Thymus (tissue), 11 donors: ENCODE measurements around the gene RASSF5. TPM values are rescaled to one million over a fixed set of nuclear protein-coding genes. Genes with fewer than 3 reads are reported as not detected.
"Not testable (repeated sequence)": the region's sequence is repeated elsewhere in the genome, so short reads cannot be mapped to it uniquely, and the experiment has no call there.

Experiments used
- DNase-seq, 9 donors: peaks; one replicate each; pipeline ENCODE4 v3.0.0-alpha.2; 2013; ENCODE audit warnings: low spot score in 9 of 9, low read depth in 6 of 9, missing footprints in 1 of 9
- H3K27ac ChIP-seq, 2 donors: one replicate each; pipeline ENCODE4 v1.5.1; 2013; ENCODE audit warnings: control low read depth in 1 of 2, low read depth in 1 of 2, low read length in 1 of 2, mild to moderate bottlenecking in 1 of 2, moderate library complexity in 1 of 2
- H3K27me3 ChIP-seq, 2 donors: one replicate each; pipeline ENCODE4 v1.5.1; 2013; ENCODE audit warnings: low read length in 1 of 2; ENCODE audit not compliant: control insufficient read depth in 2 of 2, insufficient read depth in 1 of 2
- H3K36me3 ChIP-seq, 2 donors: one replicate each; pipeline ENCODE4 v1.5.1; 2013; ENCODE audit warnings: low read length in 1 of 2, mild to moderate bottlenecking in 1 of 2, moderate library complexity in 1 of 2; ENCODE audit not compliant: control insufficient read depth in 2 of 2, insufficient read depth in 2 of 2
- H3K4me1 ChIP-seq, 2 donors: one replicate each; pipeline ENCODE4 v1.5.1; 2013; ENCODE audit warnings: low read length in 2 of 2; ENCODE audit not compliant: control insufficient read depth in 2 of 2, insufficient read depth in 2 of 2
- H3K4me3 ChIP-seq, 2 donors: one replicate each; pipeline ENCODE4 v1.5.1; 2013; ENCODE audit warnings: low read length in 2 of 2, control low read depth in 1 of 2, mild to moderate bottlenecking in 1 of 2
- H3K9me3 ChIP-seq, 2 donors: one replicate each; pipeline ENCODE4 v1.5.1; 2013; ENCODE audit warnings: low read length in 1 of 2, mild to moderate bottlenecking in 1 of 2; ENCODE audit not compliant: control insufficient read depth in 2 of 2, insufficient read depth in 1 of 2
- WGBS: extraction: QIAGEN DNeasy Blood & Tissue Kit; methylation state at CpG from one replicate; pipeline ENCODE4 v1.1.7; 2013; 5-methylcytosine and 5-hydroxymethylcytosine counted together
- polyA plus RNA-seq: library from polyadenylated mRNA; stranded (reverse); fragments of 200-250 nt; gene quantifications from one replicate; pipeline ENCODE4 v1.2.3, GENCODE V29; 2013
- total RNA-seq: library from RNA; stranded (reverse); fragments of 120-200 nt; gene quantifications from one replicate; pipeline ENCODE4 v1.2.4, GENCODE V29; 2013
- donor health status: healthy.

RASSF5 gene
- total and polyA plus RNA-seq, 2 donors: 54.3 to 73.4 TPM

DNA sequence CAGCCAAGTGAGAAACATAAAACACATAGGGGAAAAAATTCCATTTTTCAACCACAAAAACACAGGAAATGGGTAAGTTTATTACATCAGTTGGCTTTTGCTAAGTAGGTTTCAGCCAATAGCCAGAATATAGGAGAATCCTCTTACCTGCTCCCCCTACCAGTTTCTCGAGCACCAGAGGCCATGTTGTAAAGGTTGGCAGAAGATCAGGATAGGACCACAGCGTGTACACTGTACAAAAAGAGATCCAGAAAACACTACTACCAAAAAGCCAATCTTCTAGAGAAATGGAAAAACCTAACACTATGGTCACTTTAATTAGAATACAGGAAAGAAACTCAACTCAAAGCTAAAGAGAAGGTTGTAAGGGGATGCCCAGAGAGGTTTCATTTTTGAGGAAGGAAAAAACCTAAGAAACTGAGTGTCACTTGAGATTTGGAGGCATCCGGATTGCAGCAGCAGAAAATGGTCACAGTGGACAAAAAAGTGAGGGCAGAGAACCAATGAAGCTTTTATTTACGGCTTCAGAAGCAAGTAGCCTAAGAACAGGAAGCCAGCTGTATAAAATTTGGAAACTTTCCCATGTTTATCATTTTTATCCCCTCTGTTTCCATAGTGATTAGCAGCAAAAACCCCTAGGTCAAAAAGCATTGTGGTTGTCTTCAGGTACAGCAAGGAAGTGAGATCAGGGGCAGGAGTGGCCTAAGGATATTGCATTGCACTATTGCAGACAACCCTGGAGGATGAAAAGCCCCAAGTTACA is 102.1 kb downstream of the RASSF5 start:
- DNase-seq: no peak
- 86% methylated on average over 4 of the region's 4 CpGs for WGBS
- Histone ChIP-seq H3K36me3 (peaks cover 9 to 21% of the 10 kb centered on the region in 2 donors), H3K27ac (peak overlapping the region in 1 of 2 donors; percentile 19), H3K4me3 (no peak overlapping the region), H3K27me3 (no peaks in the 10 kb centered on the region), H3K9me3 (no peaks in the 10 kb centered on the region), H3K4me1 (peaks cover 6 to 10% of the 10 kb centered on the region in 2 donors)

DNA sequence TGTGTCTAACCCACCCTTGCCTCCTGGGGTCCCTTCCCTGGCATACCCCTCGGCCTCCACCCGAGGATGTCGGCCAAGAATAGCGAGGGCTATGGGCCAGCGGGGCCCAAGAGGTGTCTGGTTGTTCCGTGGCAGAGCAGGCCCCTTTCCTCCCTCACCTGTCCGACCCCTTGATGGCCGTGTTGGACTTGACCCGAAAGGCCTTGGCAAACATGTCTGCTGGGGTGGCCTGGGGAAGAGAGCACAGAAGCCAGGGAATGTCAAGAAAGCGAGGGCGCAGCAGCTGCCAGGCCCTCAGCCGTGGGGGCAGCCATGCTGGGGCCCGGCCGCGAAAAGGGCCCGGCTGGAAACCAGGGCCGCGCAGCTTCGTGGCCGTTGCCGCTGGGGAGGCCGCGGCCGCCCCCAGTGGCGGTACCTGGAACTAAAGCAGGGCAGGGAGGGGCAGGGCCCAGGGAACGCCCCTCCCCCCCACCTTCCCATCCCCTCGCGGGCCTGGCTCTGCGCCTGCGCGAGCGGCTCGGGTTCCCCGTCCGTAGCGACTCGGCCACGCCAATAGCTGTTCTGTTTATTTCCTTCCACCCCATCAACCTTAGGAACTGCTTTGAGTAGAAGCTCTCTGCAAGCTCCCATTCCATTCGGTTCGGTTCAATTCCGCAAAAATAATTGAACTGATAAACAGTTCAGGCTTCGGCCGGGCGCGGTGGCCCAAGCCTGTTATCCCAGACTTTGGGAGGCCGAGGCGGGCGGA is 105.0 kb downstream of the RASSF5 start, which contains the start of gene EIF2D:
TSS of gene EIF2D (minus strand) at position 337 of the 748 bp plus-strand sequence. CDS start at position 214, 123 bp downstream.
- Histone ChIP-seq H3K9me3 (no peaks in the 10 kb centered on the region), H3K27me3 (no peaks in the 10 kb centered on the region), H3K27ac (peak within 1 kb of the TSS; percentile 79 to 87), H3K36me3 (peaks cover 3 to 4% of the 10 kb centered on the region in 2 donors), H3K4me3 (peak within 1 kb of the TSS; percentile 82 to 86), H3K4me1 (peaks cover 6 to 10% of the 10 kb centered on the region in 2 donors)
- DNase-seq: peak; percentile 70 to 96 (median 90)
- 7% methylated on average over 48 of the region's 48 CpGs for WGBS

DNA sequence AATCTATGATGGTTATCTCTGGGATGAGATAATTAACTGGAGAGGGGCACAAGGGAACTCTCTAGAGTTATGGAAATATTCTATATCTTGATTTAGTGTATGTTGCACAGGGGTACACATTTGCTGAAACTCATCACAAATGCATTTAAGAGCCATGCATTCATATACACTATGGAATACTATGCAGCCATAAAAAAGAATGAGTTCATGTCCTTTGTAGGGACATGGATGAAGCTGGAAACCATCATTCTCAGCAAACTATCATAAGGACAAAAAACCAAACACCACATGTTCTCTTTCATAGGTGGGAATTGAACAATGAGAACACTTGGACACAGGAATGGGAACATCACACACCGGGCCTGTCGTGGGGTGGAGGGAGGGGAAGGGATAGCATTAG is 119.1 kb downstream of the RASSF5 start:
- WGBS: 100% methylated on average over 2 of the region's 2 CpGs
- H3K9me3 ChIP-seq, H3K27ac ChIP-seq, H3K4me3 ChIP-seq, DNase-seq, H3K4me1 ChIP-seq, H3K27me3 ChIP-seq, H3K36me3 ChIP-seq: not testable (repeated sequence)

DNA sequence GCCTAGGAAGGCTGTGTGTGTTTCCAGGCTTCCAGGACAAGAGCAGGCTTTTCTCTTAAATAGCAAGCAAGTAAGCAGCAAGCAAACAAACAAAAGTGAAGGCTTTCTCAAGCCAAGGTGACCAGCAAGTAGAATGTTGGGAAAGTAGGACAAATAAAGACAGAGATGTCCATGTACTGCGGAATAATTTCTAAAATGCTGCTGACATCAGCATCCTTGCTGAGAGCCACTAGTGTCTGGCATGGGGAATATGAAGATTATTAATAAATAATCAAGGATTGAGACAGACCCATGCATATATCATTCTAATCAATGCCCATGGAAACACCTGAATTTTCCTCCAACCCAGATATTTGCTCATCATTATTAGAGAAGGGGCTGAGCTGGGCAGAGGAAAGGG is 121.6 kb downstream of the RASSF5 start:
- H3K4me1 ChIP-seq: no peaks in the 10 kb centered on the region
- no peak overlapping the region for H3K27ac ChIP-seq
- H3K9me3 ChIP-seq: no peaks in the 10 kb centered on the region
- 0% methylated on average over 1 of the region's 1 CpG for WGBS
- H3K27me3 ChIP-seq: peaks cover 0 to 2% of the 10 kb centered on the region in 2 donors
- H3K36me3 ChIP-seq: no peaks in the 10 kb centered on the region
- no peak for DNase-seq
- H3K4me3 ChIP-seq: no peak overlapping the region

DNA sequence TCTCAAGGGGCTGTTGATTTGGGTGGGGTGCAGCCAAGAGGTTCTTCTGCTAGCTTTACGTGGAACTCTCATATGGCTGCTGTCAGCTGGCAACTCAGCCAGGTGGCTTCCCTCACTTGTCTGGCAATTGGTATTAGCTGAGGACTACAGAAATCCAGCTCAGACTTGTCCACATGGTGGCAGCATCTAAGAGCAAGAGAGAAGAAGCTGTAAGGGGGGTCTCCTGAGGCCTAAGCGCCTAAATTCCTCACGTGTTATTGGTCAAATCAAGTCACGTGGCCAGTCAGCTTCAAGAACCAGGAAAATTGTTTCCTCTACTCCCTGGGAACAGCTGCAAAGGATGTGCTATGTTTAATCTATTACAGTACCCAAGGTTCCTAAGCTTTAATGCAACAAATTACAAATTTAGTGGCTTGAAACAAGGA is 123.8 kb downstream of the RASSF5 start:
- Histone ChIP-seq H3K36me3 (no peaks in the 10 kb centered on the region), H3K27me3 (peaks cover 0 to 8% of the 10 kb centered on the region in 2 donors), H3K9me3 (no peaks in the 10 kb centered on the region), H3K4me1 (peaks cover 10 to 14% of the 10 kb centered on the region in 2 donors), H3K4me3 (no peak overlapping the region), H3K27ac (no peak overlapping the region)
- 23% methylated on average over 4 of the region's 4 CpGs for WGBS
- peak in 6 of 9 donors; percentile 33 to 77 (median 47) for DNase-seq

DNA sequence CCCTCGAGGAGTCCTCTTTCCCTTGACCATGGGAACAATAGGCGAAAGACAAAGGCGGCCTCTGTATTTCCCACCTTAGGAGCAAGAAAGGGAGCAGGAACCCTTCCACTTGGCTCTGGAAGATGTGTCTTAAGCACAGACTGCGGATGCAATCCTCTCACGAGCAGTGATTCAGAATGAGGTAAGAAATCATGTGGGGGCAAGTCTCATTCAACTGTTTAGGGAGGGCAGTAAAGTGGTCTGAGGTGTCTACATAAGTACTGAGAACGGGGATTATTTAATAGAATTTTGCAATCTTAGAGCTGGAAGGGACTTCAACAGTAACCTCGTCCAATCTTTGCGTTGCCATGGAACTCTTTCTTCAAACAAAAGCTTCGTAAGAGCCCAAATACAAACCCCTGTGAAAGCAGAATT is 126.4 kb downstream of the RASSF5 start:
- no peak overlapping the region for H3K27ac ChIP-seq
- DNase-seq: no peak
- 87% methylated on average over 9 of the region's 9 CpGs for WGBS

DNA sequence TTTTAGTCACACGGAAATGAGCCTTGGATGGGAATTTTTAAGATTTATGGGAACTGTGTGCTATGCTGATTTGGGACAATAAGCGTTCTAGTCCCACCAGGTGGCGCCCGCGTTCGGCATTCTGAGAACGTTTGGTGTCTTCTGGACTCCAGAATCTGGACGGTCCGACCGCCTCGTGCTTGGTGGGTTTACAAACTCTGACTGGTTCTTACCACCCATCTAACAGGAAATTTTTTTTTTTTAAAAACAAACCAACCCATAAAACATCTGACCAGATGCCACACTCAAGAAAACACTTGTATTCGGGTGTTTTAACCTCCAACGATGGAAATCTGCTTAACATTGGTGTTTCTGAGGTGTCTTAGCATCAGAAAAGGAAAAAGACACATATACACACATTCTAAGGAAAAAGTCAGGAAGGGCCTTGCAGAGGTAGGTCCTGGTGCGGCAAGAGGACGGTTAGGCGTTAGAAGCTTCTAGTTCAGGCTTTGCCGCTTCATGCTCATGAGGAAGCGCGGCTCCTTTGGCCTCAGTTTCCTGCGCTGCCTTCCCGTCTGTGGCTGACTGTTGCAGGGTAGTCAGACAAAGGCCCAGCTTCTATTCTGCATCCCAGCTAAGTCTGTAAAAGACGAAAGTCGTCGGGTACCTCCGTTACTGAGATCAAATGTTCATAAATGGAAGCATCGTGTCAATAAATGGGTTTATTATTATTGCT is 127.2 kb downstream of the RASSF5 start:
- peak in 7 of 9 donors; percentile 34 to 84 (median 61) for DNase-seq
- H3K9me3 ChIP-seq: no peaks in the 10 kb centered on the region
- peak overlapping the region; percentile 58 to 81 for H3K27ac ChIP-seq
- H3K4me3 ChIP-seq: peak overlapping the region; percentile 59 to 77
- H3K4me1 ChIP-seq: peaks cover 10 to 16% of the 10 kb centered on the region in 2 donors
- 4% methylated on average over 26 of the region's 26 CpGs for WGBS
- H3K27me3 ChIP-seq: peaks cover 0 to 6% of the 10 kb centered on the region in 2 donors
- no peaks in the 10 kb centered on the region for H3K36me3 ChIP-seq

More for the DNA sequence above, 126.4 kb downstream of the RASSF5 start:
- H3K4me1 ChIP-seq: peaks cover 10 to 16% of the 10 kb centered on the region in 2 donors
- H3K36me3 ChIP-seq: no peaks in the 10 kb centered on the region
- H3K27me3 ChIP-seq: peaks cover 0 to 6% of the 10 kb centered on the region in 2 donors
- no peak overlapping the region for H3K4me3 ChIP-seq
- H3K9me3 ChIP-seq: no peaks in the 10 kb centered on the region

DNA sequence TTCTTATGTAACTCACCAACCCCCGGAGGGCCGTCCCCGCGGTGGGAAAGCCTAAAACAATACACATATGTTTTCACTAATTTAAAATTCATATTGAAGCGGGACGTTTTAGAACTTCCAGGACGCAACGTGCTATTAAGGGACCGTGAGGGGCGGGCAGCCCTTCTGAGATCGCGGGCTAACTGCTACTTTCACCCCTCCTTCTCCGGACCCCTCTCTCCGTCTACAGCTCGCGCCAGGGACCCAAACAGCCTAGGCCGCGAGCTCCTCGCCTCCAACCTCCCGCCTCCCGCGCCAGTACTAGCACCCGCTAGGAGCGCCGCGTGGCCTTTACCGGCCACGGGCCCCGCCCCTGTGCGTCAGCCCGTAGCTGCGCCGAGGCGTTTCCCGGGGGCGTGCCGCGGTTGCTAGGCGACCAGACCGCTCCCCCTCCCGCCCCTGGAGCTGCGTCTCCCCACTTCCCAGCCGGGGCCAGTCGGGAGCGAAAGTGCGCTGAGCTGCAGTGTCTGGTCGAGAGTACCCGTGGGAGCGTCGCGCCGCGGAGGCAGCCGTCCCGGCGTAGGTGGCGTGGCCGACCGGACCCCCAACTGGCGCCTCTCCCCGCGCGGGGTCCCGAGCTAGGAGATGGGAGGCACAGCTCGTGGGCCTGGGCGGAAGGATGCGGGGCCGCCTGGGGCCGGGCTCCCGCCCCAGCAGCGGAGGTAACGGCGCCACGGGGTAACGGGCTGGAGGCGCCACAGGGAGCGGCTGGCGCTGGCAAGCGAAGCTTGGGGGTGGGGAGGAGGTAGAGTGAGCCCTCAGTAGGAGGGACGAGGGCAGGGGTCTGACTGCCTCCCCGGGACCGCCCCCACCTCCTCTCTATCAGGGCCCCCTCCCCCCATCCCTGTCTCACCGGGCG is 128.0 kb downstream of the RASSF5 start, which contains the start of gene DYRK3:
TSS of gene DYRK3 (plus strand) at position 457 of the 898 bp plus-strand sequence. CDS start at position 625, 168 bp downstream.
- WGBS: under 1% methylated on average over 84 of the region's 84 CpGs
- H3K27me3 ChIP-seq: peaks cover 0 to 6% of the 10 kb centered on the region in 2 donors
- DNase-seq: peak in 7 of 9 donors; percentile 76 to 90 (median 79)
- H3K36me3 ChIP-seq: no peaks in the 10 kb centered on the region
- H3K9me3 ChIP-seq: no peaks in the 10 kb centered on the region
- H3K27ac ChIP-seq: peak within 1 kb of the TSS; percentile 58 to 81
- peak within 1 kb of the TSS; percentile 59 to 77 for H3K4me3 ChIP-seq
- H3K4me1 ChIP-seq: peaks cover 10 to 16% of the 10 kb centered on the region in 2 donors
